A549 (cell line): Measurements from ENCODE around the gene FMC1. TPM values are rescaled to one million over a fixed set of nuclear protein-coding genes. Genes with fewer than 3 reads are reported as not detected.

Experiments
- ATAC-seq, 2 experiments: fragments of 200-7000 bp in 1 of 2; fragments of >200 bp in 1 of 2; cut with Nextera tagmentation in 1 of 2; cut with Tn5 transposase in 1 of 2; 3 replicates each; pipeline versions ENCODE4 v1.8.0 to v1.9.1; 2018 to 2020; ENCODE audit warnings: mild to moderate bottlenecking in 1 of 2, moderate library complexity in 1 of 2
- CTCF ChIA-PET: fragments of 300-600 bp; sonication (Branson Sonifier 250); formaldehyde crosslinking; extraction: SDS; loops from one replicate; lab custom pipeline; 2021; ENCODE audit warnings: antibody characterized with exemption, inconsistent platforms; lab: Yijun Ruan, JAX
- POLR2A ChIA-PET: fragments of 350-600 bp; formaldehyde crosslinking; extraction: SDS; loops from one replicate; lab custom pipeline; 2021; ENCODE audit warnings: antibody characterized with exemption, inconsistent platforms; lab: Yijun Ruan, JAX
- DNase-seq, 2 experiments: peaks; one replicate each; pipeline versions ENCODE4 v3.0.0 to v3.0.0-alpha.2; 2011 to 2016; ENCODE audit warnings: low read depth in 1 of 2, low spot score in 1 of 2
- FAIRE-seq: peaks from 2 replicates; lab custom pipeline; 2011; peaks lifted over from hg19 to GRCh38; lab: Jason Lieb, UNC
- H3K27ac ChIP-seq, 2 experiments: fragments of >200 bp; sonication (Bioruptor Twin); formaldehyde crosslinking; 3 replicates each; pipeline ENCODE4 v1.5.1; 2016 to 2017
- H3K4me1 ChIP-seq: fragments of >200 bp; sonication (Bioruptor Twin); formaldehyde crosslinking; 3 replicates; pipeline ENCODE4 v1.6.1; 2016
- H3K4me2 ChIP-seq: fragments of >200 bp; sonication (Bioruptor Twin); formaldehyde crosslinking; 3 replicates; pipeline ENCODE4 v1.6.1; 2016
- H3K4me3 ChIP-seq: fragments of >200 bp; sonication (Bioruptor Twin); formaldehyde crosslinking; 3 replicates; pipeline ENCODE4 v1.5.1; 2016
- H3K9me3 ChIP-seq: fragments of >200 bp; sonication (Bioruptor Twin); formaldehyde crosslinking; 3 replicates; pipeline ENCODE4 v1.6.1; 2016
- BHLHE40 ChIP-seq: IDR thresholded peaks from 2 replicates; pipeline ENCODE4 v1.6.1; 2012; ENCODE audit warnings: low read depth, low read length, inconsistent platforms
- CBX2 ChIP-seq: fragments of 200-600 bp; sonication (generic); IDR thresholded peaks from 2 replicates; pipeline ENCODE4 v1.6.1; 2016; ENCODE audit warnings: low read depth, mild to moderate bottlenecking, borderline replicate concordance
- CBX8 ChIP-seq: fragments of 200-600 bp; sonication (generic); IDR thresholded peaks from 2 replicates; pipeline ENCODE4 v1.6.1; 2016
- CEBPB ChIP-seq, 2 experiments: fragments of >200 bp in 1 of 2; sonication (Bioruptor Twin) in 1 of 2; formaldehyde crosslinking in 1 of 2; IDR thresholded peaks; 2 replicates each; pipeline ENCODE4 v1.6.1; 2012 to 2016
- CHD2 ChIP-seq: fragments of 150-350 bp; IDR thresholded peaks from 2 replicates; pipeline ENCODE4 v1.6.1; 2014; ENCODE audit warnings: low read length; ENCODE audit not compliant: partially characterized antibody
- EHF ChIP-seq: fragments of 250-450 bp; sonication (Bioruptor Pico); IDR thresholded peaks from 2 replicates; pipeline ENCODE4 v1.5.0; 2020; ENCODE audit warnings: mild to moderate bottlenecking
- EHMT2 ChIP-seq: fragments of 200-600 bp; sonication (generic); IDR thresholded peaks from 2 replicates; pipeline ENCODE4 v1.6.1; 2016; ENCODE audit warnings: antibody characterized with exemption, low read depth, mild to moderate bottlenecking, moderate library complexity
- EP300 ChIP-seq, 2 experiments: fragments of >200 bp; sonication (Bioruptor Twin); formaldehyde crosslinking; IDR thresholded peaks; 2 replicates in 1 of 2; 3 replicates in 1 of 2; pipeline ENCODE4 v1.6.1; 2016 to 2017
- FOSB ChIP-seq: fragments of 250-450 bp; sonication (Bioruptor Pico); IDR thresholded peaks from 2 replicates; pipeline ENCODE4 v1.5.0; 2020; ENCODE audit warnings: mild to moderate bottlenecking, moderate library complexity
- HDAC2 ChIP-seq: fragments of 200-600 bp; sonication (generic); IDR thresholded peaks from 2 replicates; pipeline ENCODE4 v1.6.1; 2016
- HES2 ChIP-seq: fragments of >200 bp; sonication (Bioruptor Twin); formaldehyde crosslinking; IDR thresholded peaks from 2 replicates; pipeline ENCODE4 v1.6.1; 2016
- HEYL ChIP-seq: fragments of 250-450 bp; sonication (Bioruptor Pico); IDR thresholded peaks from 2 replicates; pipeline ENCODE4 v1.8.0; 2021; ENCODE audit warnings: mild to moderate bottlenecking, moderate library complexity
- HOXA7 ChIP-seq: fragments of 250-450 bp; sonication (Bioruptor Pico); IDR thresholded peaks from 2 replicates; pipeline ENCODE4 v1.5.0; 2020; ENCODE audit warnings: mild to moderate bottlenecking, moderate library complexity
- HOXB13 ChIP-seq: fragments of 250-450 bp; sonication (Bioruptor Pico); IDR thresholded peaks from 2 replicates; pipeline ENCODE4 v1.5.0; 2020; ENCODE audit warnings: low read depth, mild to moderate bottlenecking, moderate library complexity
- HOXB5 ChIP-seq: fragments of 250-450 bp; sonication (Bioruptor Pico); IDR thresholded peaks from 2 replicates; pipeline ENCODE4 v1.5.0; 2020; ENCODE audit warnings: mild to moderate bottlenecking, moderate library complexity
- JUN ChIP-seq, 2 experiments: fragments of >200 bp; sonication (Bioruptor Twin); formaldehyde crosslinking; IDR thresholded peaks; 2 replicates in 1 of 2; 3 replicates in 1 of 2; pipeline ENCODE4 v1.6.1; 2016 to 2017
- JUNB ChIP-seq: fragments of >200 bp; sonication (Bioruptor Twin); formaldehyde crosslinking; IDR thresholded peaks from 2 replicates; pipeline ENCODE4 v1.6.1; 2016
- KDM1A ChIP-seq: fragments of 200-600 bp; sonication (generic); IDR thresholded peaks from 2 replicates; pipeline ENCODE4 v1.6.1; 2016; ENCODE audit warnings: low read depth, mild to moderate bottlenecking
- KDM5A ChIP-seq: fragments of 200-600 bp; sonication (generic); IDR thresholded peaks from 2 replicates; pipeline ENCODE4 v1.6.1; 2016; ENCODE audit warnings: antibody characterized with exemption, mild to moderate bottlenecking
- PHF8 ChIP-seq: fragments of 200-600 bp; sonication (generic); IDR thresholded peaks from 2 replicates; pipeline ENCODE4 v1.6.1; 2016; ENCODE audit warnings: low read depth, mild to moderate bottlenecking, antibody characterized with exemption, moderate library complexity, borderline replicate concordance
- RARB ChIP-seq: fragments of 250-450 bp; sonication (Bioruptor Pico); IDR thresholded peaks from 2 replicates; pipeline ENCODE4 v1.8.0; 2021; ENCODE audit warnings: mild to moderate bottlenecking, moderate library complexity
- RFX5 ChIP-seq: fragments of 450-650 bp; IDR thresholded peaks from 2 replicates; pipeline ENCODE4 v1.7.1; 2014; ENCODE audit warnings: antibody characterized with exemption, mild to moderate bottlenecking, moderate library complexity
- SMC3 ChIP-seq: fragments of >200 bp; sonication (Bioruptor Twin); formaldehyde crosslinking; IDR thresholded peaks from 3 replicates; pipeline ENCODE4 v1.6.1; 2018; ENCODE audit warnings: inconsistent platforms
- SREBF2 ChIP-seq: fragments of 450-650 bp; IDR thresholded peaks from 2 replicates; pipeline ENCODE4 v1.6.1; 2014; ENCODE audit warnings: mild to moderate bottlenecking, moderate library complexity
- ZC3H11A ChIP-seq: fragments of 450-650 bp; IDR thresholded peaks from 2 replicates; pipeline ENCODE4 v1.6.1; 2014; ENCODE audit warnings: antibody characterized with exemption, mild to moderate bottlenecking
- ZFP36 ChIP-seq: fragments of 450-650 bp; IDR thresholded peaks from 2 replicates; pipeline ENCODE4 v1.6.1; 2014; ENCODE audit warnings: borderline replicate concordance; ENCODE audit not compliant: partially characterized antibody
- ZSCAN20 ChIP-seq: fragments of 250-450 bp; sonication (Bioruptor Pico); IDR thresholded peaks from 2 replicates; pipeline ENCODE4 v1.8.0; 2022; ENCODE audit warnings: mild to moderate bottlenecking, moderate library complexity
- WGBS: methylation state at CpG from one replicate; pipeline ENCODE4 v1.1.6; 2017; ENCODE audit errors: missing lambda C conversion rate; 5-methylcytosine and 5-hydroxymethylcytosine counted together
- polyA plus RNA-seq, 4 experiments: library from polyadenylated mRNA; depleted of rRNA in 3 of 4; stranded (reverse); fragments of >200 nt; fragmentation: RNase III in 1 of 4; extraction: RNeasy Plus Mini Kit Qiagen cat#74134 plus additional on column Dnase treatment in 1 of 4; gene quantifications; 2 replicates in 3 of 4; 3 replicates in 1 of 4; pipeline ENCODE4 v1.2.3, GENCODE V29; 2011 to 2017
- TF ChIP-seq, protein P1 (sequence below): fragments of 450-650 bp; IDR thresholded peaks from 2 replicates; pipeline ENCODE4 v1.6.1; 2014; ENCODE audit warnings: antibody characterized with exemption
- TF ChIP-seq, protein P2 (sequence below): fragments of 150-350 bp; IDR thresholded peaks from 2 replicates; pipeline ENCODE4 v1.6.1; 2014; ENCODE audit warnings: low read depth, mild to moderate bottlenecking, low read length
- TF ChIP-seq, protein P3 (sequence below): fragments of >200 bp; sonication (Bioruptor Twin); formaldehyde crosslinking; IDR thresholded peaks from 3 replicates; pipeline ENCODE4 v1.5.1; 2016
- TF ChIP-seq, protein P4 (sequence below): fragments of 250-450 bp; sonication (Bioruptor Pico); IDR thresholded peaks from 2 replicates; pipeline ENCODE4 v1.5.0; 2020; ENCODE audit warnings: low read depth, mild to moderate bottlenecking, moderate library complexity
- TF ChIP-seq, protein P5 (sequence below): fragments of >200 bp; sonication (Bioruptor Twin); formaldehyde crosslinking; IDR thresholded peaks from 3 replicates; pipeline ENCODE4 v1.6.1; 2016

The FMC1 gene
- polyA plus RNA-seq, 2 of the 4 experiments (the other 2 are of a cell fraction) = 20.5 to 21.1 TPM

- ChIA-PET POLR2A (interaction anchor here (0.5 to 2.1 kb wide), 6 partner anchors 9 to 818 kb away, joined by 3 to 18 read pairs (median 6); partner anchors contain the start of genes FMC1 and KDM7A), CTCF (interaction anchor here (1.0 kb wide), 1 partner anchor 19 kb away, joined by 3 read pairs; no protein-coding TSS in a partner anchor)
- Histone ChIP-seq H3K4me1 (peaks cover 21% of the 10 kb centered on the region), H3K4me3 (peak overlapping the region; percentile 97), H3K27ac (peak overlapping the region; percentile 97 to 99)
- FAIRE-seq = no peak
- TF ChIP-seq EHMT2 (no peak), RARB (CRISPR knock-in tag) (peak; percentile 38; the same call in 1 of the 2 replicates), CBX8 (no peak), HOXB13 (no peak), RFX5 (no peak), HOXB5 (no peak), HEYL (CRISPR knock-in tag) (no peak), EP300 (IDR thresholded peaks at IDR 0.05) (no peak), PHF8 (peak; percentile 81; the same call in 1 of the 2 replicates), SREBF2 (no peak), JUN (IDR thresholded peaks at IDR 0.05) (no peak; a peak in 1 of 5 replicates), HOXA7 (CRISPR knock-in tag) (no peak), CHD2 (peak; percentile 5), CEBPB (IDR thresholded peaks at IDR 0.05) (no peak), BHLHE40 (no peak; the same call in 1 of the 2 replicates), HES2 (no peak), KDM5A (no peak), FOSB (0 out of 2 replicates have a peak, but pooled peaks have one; percentile 28), ZSCAN20 (no peak), ZC3H11A (no peak), ZFP36 (no peak), KDM1A (no peak; the same call in 1 of the 2 replicates), EHF (CRISPR knock-in tag) (no peak), CBX2 (no peak), SMC3 (no peak), JUNB (no peak), HDAC2 (no peak)
- TF ChIP-seq, protein P1, sequence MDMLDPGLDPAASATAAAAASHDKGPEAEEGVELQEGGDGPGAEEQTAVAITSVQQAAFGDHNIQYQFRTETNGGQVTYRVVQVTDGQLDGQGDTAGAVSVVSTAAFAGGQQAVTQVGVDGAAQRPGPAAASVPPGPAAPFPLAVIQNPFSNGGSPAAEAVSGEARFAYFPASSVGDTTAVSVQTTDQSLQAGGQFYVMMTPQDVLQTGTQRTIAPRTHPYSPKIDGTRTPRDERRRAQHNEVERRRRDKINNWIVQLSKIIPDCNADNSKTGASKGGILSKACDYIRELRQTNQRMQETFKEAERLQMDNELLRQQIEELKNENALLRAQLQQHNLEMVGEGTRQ = no peak
- TF ChIP-seq, protein P2, sequence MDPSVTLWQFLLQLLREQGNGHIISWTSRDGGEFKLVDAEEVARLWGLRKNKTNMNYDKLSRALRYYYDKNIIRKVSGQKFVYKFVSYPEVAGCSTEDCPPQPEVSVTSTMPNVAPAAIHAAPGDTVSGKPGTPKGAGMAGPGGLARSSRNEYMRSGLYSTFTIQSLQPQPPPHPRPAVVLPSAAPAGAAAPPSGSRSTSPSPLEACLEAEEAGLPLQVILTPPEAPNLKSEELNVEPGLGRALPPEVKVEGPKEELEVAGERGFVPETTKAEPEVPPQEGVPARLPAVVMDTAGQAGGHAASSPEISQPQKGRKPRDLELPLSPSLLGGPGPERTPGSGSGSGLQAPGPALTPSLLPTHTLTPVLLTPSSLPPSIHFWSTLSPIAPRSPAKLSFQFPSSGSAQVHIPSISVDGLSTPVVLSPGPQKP = no peak
- TF ChIP-seq, protein P3, sequence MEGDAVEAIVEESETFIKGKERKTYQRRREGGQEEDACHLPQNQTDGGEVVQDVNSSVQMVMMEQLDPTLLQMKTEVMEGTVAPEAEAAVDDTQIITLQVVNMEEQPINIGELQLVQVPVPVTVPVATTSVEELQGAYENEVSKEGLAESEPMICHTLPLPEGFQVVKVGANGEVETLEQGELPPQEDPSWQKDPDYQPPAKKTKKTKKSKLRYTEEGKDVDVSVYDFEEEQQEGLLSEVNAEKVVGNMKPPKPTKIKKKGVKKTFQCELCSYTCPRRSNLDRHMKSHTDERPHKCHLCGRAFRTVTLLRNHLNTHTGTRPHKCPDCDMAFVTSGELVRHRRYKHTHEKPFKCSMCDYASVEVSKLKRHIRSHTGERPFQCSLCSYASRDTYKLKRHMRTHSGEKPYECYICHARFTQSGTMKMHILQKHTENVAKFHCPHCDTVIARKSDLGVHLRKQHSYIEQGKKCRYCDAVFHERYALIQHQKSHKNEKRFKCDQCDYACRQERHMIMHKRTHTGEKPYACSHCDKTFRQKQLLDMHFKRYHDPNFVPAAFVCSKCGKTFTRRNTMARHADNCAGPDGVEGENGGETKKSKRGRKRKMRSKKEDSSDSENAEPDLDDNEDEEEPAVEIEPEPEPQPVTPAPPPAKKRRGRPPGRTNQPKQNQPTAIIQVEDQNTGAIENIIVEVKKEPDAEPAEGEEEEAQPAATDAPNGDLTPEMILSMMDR = no peak
- TF ChIP-seq, protein P4, sequence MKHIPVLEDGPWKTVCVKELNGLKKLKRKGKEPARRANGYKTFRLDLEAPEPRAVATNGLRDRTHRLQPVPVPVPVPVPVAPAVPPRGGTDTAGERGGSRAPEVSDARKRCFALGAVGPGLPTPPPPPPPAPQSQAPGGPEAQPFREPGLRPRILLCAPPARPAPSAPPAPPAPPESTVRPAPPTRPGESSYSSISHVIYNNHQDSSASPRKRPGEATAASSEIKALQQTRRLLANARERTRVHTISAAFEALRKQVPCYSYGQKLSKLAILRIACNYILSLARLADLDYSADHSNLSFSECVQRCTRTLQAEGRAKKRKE (CRISPR knock-in tag) = no peak
- TF ChIP-seq, protein P5, sequence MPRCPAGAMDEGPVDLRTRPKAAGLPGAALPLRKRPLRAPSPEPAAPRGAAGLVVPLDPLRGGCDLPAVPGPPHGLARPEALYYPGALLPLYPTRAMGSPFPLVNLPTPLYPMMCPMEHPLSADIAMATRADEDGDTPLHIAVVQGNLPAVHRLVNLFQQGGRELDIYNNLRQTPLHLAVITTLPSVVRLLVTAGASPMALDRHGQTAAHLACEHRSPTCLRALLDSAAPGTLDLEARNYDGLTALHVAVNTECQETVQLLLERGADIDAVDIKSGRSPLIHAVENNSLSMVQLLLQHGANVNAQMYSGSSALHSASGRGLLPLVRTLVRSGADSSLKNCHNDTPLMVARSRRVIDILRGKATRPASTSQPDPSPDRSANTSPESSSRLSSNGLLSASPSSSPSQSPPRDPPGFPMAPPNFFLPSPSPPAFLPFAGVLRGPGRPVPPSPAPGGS = 0 out of 3 replicates have a peak, but pooled peaks have one; percentile 13
- TF ChIP-seq, all 56 proteins: peak for 5
- no peaks in the 10 kb centered on the region for H3K9me3 ChIP-seq
- DNase-seq (peak; percentile 21 to 67), ATAC-seq (peak; percentile 27 to 41)
- 6% methylated on average over 27 of the region's 39 CpGs for WGBS
- H3K4me2 ChIP-seq = peak overlapping the region; percentile 56
Measured at GRCh38 chr7:139358541-139359365, 17.6 kb downstream of the FMC1 start.
